GM18909 (cell line): ENCODE results near the gene ODAD3.
"Not testable (repeated sequence)": the region's sequence is repeated elsewhere in the genome, so short reads cannot be mapped to it uniquely, and the experiment has no call there.

Source experiments
- ATAC-seq: cut with Tn5 transposase; IDR thresholded peaks from one replicate; pipeline ENCODE4 v1.9.1; 2021; ENCODE audit warnings: mild to moderate bottlenecking; ENCODE audit not compliant: unreplicated experiment, poor library complexity

ODAD3 gene

GRCh38 chr19:11410682-11411081 lies 24.2 kb downstream of the ODAD3 start:
- ATAC-seq = no peak

- ATAC-seq = no peak
These were observed 26.3 kb downstream of the ODAD3 start for GRCh38 chr19:11408591-11408990.

- not testable (repeated sequence) for ATAC-seq
These were observed 28.2 kb downstream of the ODAD3 start for GRCh38 chr19:11406703-11407236.

GRCh38 chr19:11405846-11406643 lies 28.9 kb downstream of the ODAD3 start:
- ATAC-seq = no peak

GRCh38 chr19:11404588-11405222 lies 30.2 kb downstream of the ODAD3 start:
- no peak for ATAC-seq

- ATAC-seq = no peak
These were observed 32.9 kb downstream of the ODAD3 start for GRCh38 chr19:11401808-11402543.

GRCh38 chr19:11400798-11401197 lies 34.1 kb downstream of the ODAD3 start:
- ATAC-seq = no peak

- ATAC-seq = no peak
These were observed 35.3 kb downstream of the ODAD3 start for GRCh38 chr19:11399667-11400066.

GRCh38 chr19:11397089-11397610 lies 37.8 kb downstream of the ODAD3 start:
- no peak for ATAC-seq

- ATAC-seq = no peak
These were observed 43.8 kb downstream of the ODAD3 start for GRCh38 chr19:11390933-11391680.

GRCh38 chr19:11390359-11390758 lies 44.6 kb downstream of the ODAD3 start:
- no peak for ATAC-seq

- no peak for ATAC-seq
These were observed 47.5 kb downstream of the ODAD3 start for GRCh38 chr19:11387162-11388034.

- no peak for ATAC-seq
These were observed 50.2 kb downstream of the ODAD3 start for GRCh38 chr19:11384778-11385129.

- ATAC-seq = no peak
These were observed 51.2 kb downstream of the ODAD3 start for GRCh38 chr19:11383706-11384048.

- ATAC-seq = no peak
These were observed 51.8 kb downstream of the ODAD3 start for GRCh38 chr19:11382898-11383705.

GRCh38 chr19:11380653-11381537 lies 54.0 kb downstream of the ODAD3 start:
- peak; percentile 78 for ATAC-seq

- ATAC-seq = no peak
These were observed 55.0 kb downstream of the ODAD3 start for GRCh38 chr19:11379857-11380350.
